Activated CD8-positive, alpha-beta memory T cell treated with anti-CD3 and anti-CD28 coated beads, Interleukin-2, amount 10 ng/mL, durations not matched to agents 7 days and 5 days (primary cell): ENCODE results near the gene ROBO1. TPM values are rescaled to one million over a fixed set of nuclear protein-coding genes. Genes with fewer than 3 reads are reported as not detected.

Source experiments
- ATAC-seq: fragments of 150-1000 bp; cut with Tn5 transposase; one replicate; pipeline ENCODE4 v1.10.0; 2021; ENCODE audit warnings: moderate library complexity
- CTCF ChIA-PET: fragments of 350-600 bp; sonication (Branson Sonifier 250); formaldehyde crosslinking; loops from one replicate; lab custom pipeline; 2021; ENCODE audit warnings: antibody characterized with exemption; lab: Charles Lee
- DNase-seq: peaks from one replicate; pipeline ENCODE4 v3.0.0-alpha.2; 2020
- H3K27ac Mint-ChIP-seq: one replicate; pipeline ENCODE4 v1.8.0; 2021; ENCODE audit warnings: mild to moderate bottlenecking, mixed read lengths
- H3K27me3 Mint-ChIP-seq: one replicate; pipeline ENCODE4 v1.8.0; 2021; ENCODE audit warnings: mixed read lengths
- H3K36me3 Mint-ChIP-seq: one replicate; pipeline ENCODE4 v1.8.0; 2021; ENCODE audit warnings: mild to moderate bottlenecking, mixed read lengths
- H3K4me1 Mint-ChIP-seq: one replicate; pipeline ENCODE4 v1.8.0; 2021; ENCODE audit warnings: mixed read lengths
- H3K4me3 Mint-ChIP-seq: one replicate; pipeline ENCODE4 v1.8.0; 2021; ENCODE audit warnings: mild to moderate bottlenecking, moderate library complexity, mixed read lengths
- H3K9me3 Mint-ChIP-seq: one replicate; pipeline ENCODE4 v1.8.0; 2022; ENCODE audit warnings: low read depth, mixed read lengths
- total RNA-seq, 2 experiments: library from RNA; stranded (reverse); gene quantifications; one replicate each; pipeline ENCODE4 v1.2.3, GENCODE V29; 2021

Gene ROBO1
- total RNA-seq, 2 experiments from 2014 or later = 0.32 to 0.87 TPM

DNA sequence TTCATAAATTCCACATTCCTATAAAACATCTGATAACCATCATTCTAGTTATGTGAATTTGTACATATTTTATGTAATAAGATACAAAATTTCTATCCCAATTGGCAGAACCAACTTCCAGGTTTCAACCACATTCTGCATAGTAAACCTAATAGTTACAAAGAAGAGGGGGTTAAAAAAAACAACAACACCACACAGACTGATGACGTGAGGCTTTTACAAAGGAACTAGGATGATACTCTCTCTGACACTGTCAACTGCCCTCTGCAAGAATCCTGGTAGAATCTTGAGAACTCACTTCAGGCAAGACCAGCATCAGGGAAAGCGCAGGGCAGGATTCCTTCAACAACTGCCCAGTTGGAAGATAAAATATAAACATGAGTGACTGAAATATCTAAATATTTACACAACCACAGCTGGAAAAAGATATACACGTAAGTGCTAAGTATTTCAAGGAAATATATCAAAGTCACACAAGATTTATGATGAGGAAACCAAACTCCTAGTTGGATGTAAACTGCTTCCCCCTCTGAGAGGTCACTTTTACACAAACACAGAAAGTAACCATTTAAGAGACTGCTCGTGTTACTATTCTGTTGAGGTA is 816.4 kb downstream of the ROBO1 start:
- H3K27me3 Mint-ChIP-seq = no peaks in the 10 kb centered on the region
- DNase-seq (no peak), ATAC-seq (no peak)
- no peaks in the 10 kb centered on the region for H3K9me3 Mint-ChIP-seq
- no peak overlapping the region for H3K4me3 Mint-ChIP-seq
- H3K4me1 Mint-ChIP-seq = no peaks in the 10 kb centered on the region
- no peaks in the 10 kb centered on the region for H3K36me3 Mint-ChIP-seq
- CTCF ChIA-PET = interaction anchor here (1.1 kb wide), 1 partner anchor 14 kb away, joined by 3 read pairs; no protein-coding TSS in a partner anchor
- H3K27ac Mint-ChIP-seq = no peak overlapping the region

DNA sequence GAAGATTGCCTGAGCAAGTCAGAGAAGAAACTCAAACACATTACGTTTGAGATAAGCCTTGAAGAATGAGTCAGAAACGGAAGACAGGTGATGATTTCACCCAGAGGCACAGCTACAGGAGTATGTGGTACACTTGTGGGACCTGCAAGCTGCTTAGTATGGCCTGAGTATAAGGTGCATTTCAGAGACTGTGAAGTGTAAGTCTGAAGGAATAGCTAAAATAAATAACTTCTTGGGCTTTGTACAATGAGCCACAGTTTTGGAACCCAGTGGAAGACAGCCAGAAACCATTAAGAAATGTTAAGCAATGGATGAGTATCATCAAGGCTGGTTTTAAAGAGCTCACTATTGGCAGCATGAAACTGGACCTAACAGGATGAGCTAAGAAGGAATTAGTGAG is 826.2 kb downstream of the ROBO1 start:
- ATAC-seq (no peak), DNase-seq (no peak)
- H3K27ac Mint-ChIP-seq = no peak overlapping the region
- H3K4me3 Mint-ChIP-seq = no peak overlapping the region
- CTCF ChIA-PET = no interaction called here
- H3K9me3 Mint-ChIP-seq = peaks cover 8% of the 10 kb centered on the region
- H3K4me1 Mint-ChIP-seq = no peaks in the 10 kb centered on the region
- peaks cover 1% of the 10 kb centered on the region for H3K36me3 Mint-ChIP-seq
- no peaks in the 10 kb centered on the region for H3K27me3 Mint-ChIP-seq

DNA sequence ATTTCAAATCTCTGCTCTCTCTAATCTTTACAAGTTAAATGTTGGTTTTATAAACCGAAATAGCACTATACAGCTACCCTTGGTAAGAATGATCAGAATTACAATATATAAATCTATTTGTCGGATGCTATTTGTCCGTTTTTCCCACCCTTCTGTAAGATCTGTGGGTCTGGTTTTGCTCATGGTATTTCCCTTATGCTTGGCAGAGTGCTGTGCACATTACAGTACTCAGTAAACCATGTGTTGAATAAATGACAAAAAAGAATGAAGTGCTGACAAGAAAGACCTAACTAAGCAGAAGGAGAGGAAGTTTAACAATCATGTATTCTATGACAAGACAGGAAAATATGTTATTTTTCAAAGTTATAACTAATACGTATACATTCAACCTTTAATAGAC is 827.2 kb downstream of the ROBO1 start:
- H3K27ac Mint-ChIP-seq = no peak overlapping the region
- CTCF ChIA-PET = no interaction called here
- H3K4me1 Mint-ChIP-seq = no peaks in the 10 kb centered on the region
- H3K36me3 Mint-ChIP-seq = peaks cover under 1% of the 10 kb centered on the region
- no peaks in the 10 kb centered on the region for H3K27me3 Mint-ChIP-seq
- ATAC-seq = no peak
- no peak overlapping the region for H3K4me3 Mint-ChIP-seq
- H3K9me3 Mint-ChIP-seq = peaks cover 8% of the 10 kb centered on the region
- no peak for DNase-seq

DNA sequence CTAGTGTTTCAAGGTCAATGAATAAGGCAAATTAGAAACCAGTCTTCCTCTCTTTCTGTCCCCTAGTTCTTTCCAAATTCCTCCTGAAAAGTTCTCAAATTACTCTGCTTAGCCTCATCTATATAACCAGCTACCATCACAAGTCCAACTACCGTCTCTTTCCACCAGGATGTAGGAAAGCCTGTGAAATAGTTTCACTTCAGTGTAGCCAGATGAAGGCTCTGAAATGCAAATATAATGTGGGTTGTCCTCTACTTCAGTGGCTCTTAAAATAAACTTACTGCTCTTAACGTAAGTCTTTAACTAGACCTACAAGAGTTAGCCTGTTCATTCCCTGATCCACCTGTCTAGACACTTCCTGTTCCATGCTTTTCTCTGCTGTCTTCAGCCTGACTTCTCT is 827.7 kb downstream of the ROBO1 start:
- Mint-ChIP-seq H3K27me3 (no peaks in the 10 kb centered on the region), H3K27ac (no peak overlapping the region), H3K4me3 (no peak overlapping the region), H3K36me3 (no peaks in the 10 kb centered on the region), H3K4me1 (no peaks in the 10 kb centered on the region), H3K9me3 (peaks cover 8% of the 10 kb centered on the region)
- no peak for DNase-seq
- CTCF ChIA-PET = no interaction called here
- ATAC-seq = no peak

GRCh38 chr3:78937475-78937874 is 830.3 kb downstream of the ROBO1 start:
- H3K4me1 Mint-ChIP-seq = no peaks in the 10 kb centered on the region
- peaks cover 8% of the 10 kb centered on the region for H3K9me3 Mint-ChIP-seq
- H3K27ac Mint-ChIP-seq = no peak overlapping the region
- no peaks in the 10 kb centered on the region for H3K27me3 Mint-ChIP-seq
- CTCF ChIA-PET = interaction anchor here (0.6 kb wide), 1 partner anchor 15 kb away, joined by 3 read pairs; no protein-coding TSS in a partner anchor
- no peak for DNase-seq
- no peak overlapping the region for H3K4me3 Mint-ChIP-seq
- ATAC-seq = no peak
- no peaks in the 10 kb centered on the region for H3K36me3 Mint-ChIP-seq

DNA sequence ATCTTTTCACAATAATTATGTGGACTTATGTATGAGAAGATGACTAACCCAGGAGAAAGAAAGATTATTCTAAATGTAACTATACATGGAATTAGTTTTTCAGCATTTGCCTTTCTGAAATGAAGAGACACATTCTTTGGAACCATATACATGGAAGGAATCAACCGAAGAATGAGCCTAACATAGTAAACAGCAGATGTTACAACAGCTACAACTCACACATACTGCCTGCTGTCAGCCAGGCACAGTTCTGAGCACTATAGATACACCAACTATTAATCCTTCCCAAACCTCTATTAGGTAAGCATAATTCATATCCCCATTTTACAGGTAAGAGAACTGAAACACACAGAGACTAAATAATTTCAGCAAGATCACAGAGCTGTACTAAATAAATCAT is 840.0 kb downstream of the ROBO1 start:
- peaks cover 8% of the 10 kb centered on the region for H3K9me3 Mint-ChIP-seq
- H3K27ac Mint-ChIP-seq = no peak overlapping the region
- ATAC-seq (no peak), DNase-seq (no peak)
- CTCF ChIA-PET = no interaction called here
- H3K36me3 Mint-ChIP-seq = no peaks in the 10 kb centered on the region
- H3K4me3 Mint-ChIP-seq = no peak overlapping the region
- no peaks in the 10 kb centered on the region for H3K27me3 Mint-ChIP-seq
- H3K4me1 Mint-ChIP-seq = no peaks in the 10 kb centered on the region

GRCh38 chr3:78926523-78926922 is 841.3 kb downstream of the ROBO1 start:
- no peak overlapping the region for H3K27ac Mint-ChIP-seq
- no peak overlapping the region for H3K4me3 Mint-ChIP-seq
- CTCF ChIA-PET = no interaction called here
- ATAC-seq (no peak), DNase-seq (no peak)
- no peaks in the 10 kb centered on the region for H3K27me3 Mint-ChIP-seq
- H3K4me1 Mint-ChIP-seq = no peaks in the 10 kb centered on the region
- H3K36me3 Mint-ChIP-seq = no peaks in the 10 kb centered on the region
- peaks cover 8% of the 10 kb centered on the region for H3K9me3 Mint-ChIP-seq

- H3K27me3 Mint-ChIP-seq = no peaks in the 10 kb centered on the region
- H3K4me1 Mint-ChIP-seq = no peaks in the 10 kb centered on the region
- DNase-seq = no peak
- no peak overlapping the region for H3K27ac Mint-ChIP-seq
- no peaks in the 10 kb centered on the region for H3K36me3 Mint-ChIP-seq
- CTCF ChIA-PET = no interaction called here
- peaks cover 3% of the 10 kb centered on the region for H3K9me3 Mint-ChIP-seq
- no peak for ATAC-seq
- H3K4me3 Mint-ChIP-seq = no peak overlapping the region
These were observed 843.1 kb downstream of the ROBO1 start for GRCh38 chr3:78924711-78925110.

- H3K4me3 Mint-ChIP-seq = no peak overlapping the region
- DNase-seq (no peak), ATAC-seq (no peak)
- no peaks in the 10 kb centered on the region for H3K4me1 Mint-ChIP-seq
- CTCF ChIA-PET = no interaction called here
- H3K27ac Mint-ChIP-seq = no peak overlapping the region
- H3K36me3 Mint-ChIP-seq = no peaks in the 10 kb centered on the region
- H3K27me3 Mint-ChIP-seq = no peaks in the 10 kb centered on the region
- peaks cover 2% of the 10 kb centered on the region for H3K9me3 Mint-ChIP-seq
These were observed 848.6 kb downstream of the ROBO1 start for GRCh38 chr3:78919021-78919755.

GRCh38 chr3:78918361-78919020 is 849.3 kb downstream of the ROBO1 start:
- CTCF ChIA-PET = no interaction called here
- Mint-ChIP-seq H3K4me3 (no peak overlapping the region), H3K27me3 (no peaks in the 10 kb centered on the region), H3K9me3 (peaks cover 2% of the 10 kb centered on the region), H3K27ac (no peak overlapping the region), H3K4me1 (no peaks in the 10 kb centered on the region), H3K36me3 (no peaks in the 10 kb centered on the region)
- ATAC-seq = no peak
- no peak for DNase-seq

GRCh38 chr3:78917536-78917935 is 850.3 kb downstream of the ROBO1 start:
- Mint-ChIP-seq H3K9me3 (peaks cover 2% of the 10 kb centered on the region), H3K27me3 (no peaks in the 10 kb centered on the region), H3K36me3 (no peaks in the 10 kb centered on the region), H3K27ac (no peak overlapping the region), H3K4me1 (no peaks in the 10 kb centered on the region), H3K4me3 (no peak overlapping the region)
- DNase-seq (no peak), ATAC-seq (no peak)
- CTCF ChIA-PET = no interaction called here

DNA sequence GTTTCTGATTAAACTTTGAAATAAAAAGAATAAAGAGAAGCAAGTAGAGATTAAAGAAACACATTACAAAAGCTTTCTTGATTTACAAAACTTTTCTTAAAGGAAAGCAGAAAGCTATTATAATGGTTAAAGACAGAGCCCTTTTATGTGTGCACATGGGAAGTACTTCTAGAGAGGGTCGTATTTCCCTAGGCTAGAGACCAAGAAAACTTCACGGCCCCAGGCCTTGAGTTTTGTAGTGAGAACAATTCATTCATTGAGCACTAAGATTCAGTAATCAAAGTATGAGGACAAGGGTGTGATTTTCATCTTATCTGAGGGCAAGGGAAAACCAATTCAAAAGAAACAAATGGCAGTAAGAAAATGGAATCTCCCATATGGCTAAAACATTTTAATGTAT is 854.1 kb downstream of the ROBO1 start:
- peaks cover 2% of the 10 kb centered on the region for H3K9me3 Mint-ChIP-seq
- DNase-seq (no peak), ATAC-seq (no peak)
- H3K36me3 Mint-ChIP-seq = no peaks in the 10 kb centered on the region
- no peak overlapping the region for H3K27ac Mint-ChIP-seq
- H3K27me3 Mint-ChIP-seq = no peaks in the 10 kb centered on the region
- CTCF ChIA-PET = no interaction called here
- no peak overlapping the region for H3K4me3 Mint-ChIP-seq
- H3K4me1 Mint-ChIP-seq = no peaks in the 10 kb centered on the region

DNA sequence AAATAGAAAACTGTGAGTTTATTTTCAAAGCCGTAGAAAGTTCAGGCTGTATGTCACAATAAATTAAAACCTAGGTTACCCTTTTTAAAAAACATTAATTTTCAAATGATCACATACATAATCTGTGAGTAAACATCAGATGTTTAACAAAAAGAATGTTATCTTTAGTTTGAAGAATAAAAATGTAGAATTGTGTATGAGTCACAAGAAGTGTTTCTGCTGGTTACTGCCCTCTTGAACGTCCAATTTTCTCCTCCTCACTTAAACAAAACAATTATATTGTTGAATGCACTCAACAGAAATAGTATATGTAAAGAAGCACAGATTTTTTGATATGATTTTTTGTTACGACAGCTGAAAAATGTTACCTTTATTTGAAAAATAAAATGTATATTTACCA is 855.1 kb downstream of the ROBO1 start:
- CTCF ChIA-PET = no interaction called here
- DNase-seq = no peak
- ATAC-seq = no peak
- H3K27ac Mint-ChIP-seq = no peak overlapping the region
- no peaks in the 10 kb centered on the region for H3K4me1 Mint-ChIP-seq
- no peaks in the 10 kb centered on the region for H3K27me3 Mint-ChIP-seq
- no peaks in the 10 kb centered on the region for H3K36me3 Mint-ChIP-seq
- peaks cover 2% of the 10 kb centered on the region for H3K9me3 Mint-ChIP-seq
- H3K4me3 Mint-ChIP-seq = no peak overlapping the region

DNA sequence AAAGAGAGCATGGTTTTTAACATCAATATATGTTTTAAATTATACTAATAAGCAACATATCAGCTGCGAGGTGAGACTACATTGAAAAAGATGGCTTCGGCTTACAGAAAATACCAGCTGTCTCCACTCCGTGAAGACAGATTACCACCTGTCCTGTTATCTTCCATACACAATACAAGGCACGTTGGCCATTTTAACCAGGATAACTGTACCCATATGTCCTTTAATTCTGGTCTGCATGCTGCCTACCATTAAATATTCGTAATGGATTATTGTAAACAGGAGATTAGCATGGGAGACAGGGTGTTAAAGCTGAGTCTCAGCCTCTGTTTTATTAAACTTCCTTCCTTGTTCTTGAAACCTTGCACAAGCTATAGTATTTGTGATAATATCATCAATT is 855.5 kb downstream of the ROBO1 start:
- H3K9me3 Mint-ChIP-seq = peaks cover 2% of the 10 kb centered on the region
- no peak for ATAC-seq
- no peaks in the 10 kb centered on the region for H3K4me1 Mint-ChIP-seq
- CTCF ChIA-PET = no interaction called here
- H3K36me3 Mint-ChIP-seq = no peaks in the 10 kb centered on the region
- H3K4me3 Mint-ChIP-seq = no peak overlapping the region
- no peak for DNase-seq
- no peaks in the 10 kb centered on the region for H3K27me3 Mint-ChIP-seq
- no peak overlapping the region for H3K27ac Mint-ChIP-seq
